ENCODE results near the gene ABHD14A.

Gene ABHD14A

GRCh38 chr3:51950899-51951298 is 24.0 kb upstream of the ABHD14A start:
- DNase-seq (ENCODE audit: low read depth): no peak
- TF ChIP-seq, protein P1, sequence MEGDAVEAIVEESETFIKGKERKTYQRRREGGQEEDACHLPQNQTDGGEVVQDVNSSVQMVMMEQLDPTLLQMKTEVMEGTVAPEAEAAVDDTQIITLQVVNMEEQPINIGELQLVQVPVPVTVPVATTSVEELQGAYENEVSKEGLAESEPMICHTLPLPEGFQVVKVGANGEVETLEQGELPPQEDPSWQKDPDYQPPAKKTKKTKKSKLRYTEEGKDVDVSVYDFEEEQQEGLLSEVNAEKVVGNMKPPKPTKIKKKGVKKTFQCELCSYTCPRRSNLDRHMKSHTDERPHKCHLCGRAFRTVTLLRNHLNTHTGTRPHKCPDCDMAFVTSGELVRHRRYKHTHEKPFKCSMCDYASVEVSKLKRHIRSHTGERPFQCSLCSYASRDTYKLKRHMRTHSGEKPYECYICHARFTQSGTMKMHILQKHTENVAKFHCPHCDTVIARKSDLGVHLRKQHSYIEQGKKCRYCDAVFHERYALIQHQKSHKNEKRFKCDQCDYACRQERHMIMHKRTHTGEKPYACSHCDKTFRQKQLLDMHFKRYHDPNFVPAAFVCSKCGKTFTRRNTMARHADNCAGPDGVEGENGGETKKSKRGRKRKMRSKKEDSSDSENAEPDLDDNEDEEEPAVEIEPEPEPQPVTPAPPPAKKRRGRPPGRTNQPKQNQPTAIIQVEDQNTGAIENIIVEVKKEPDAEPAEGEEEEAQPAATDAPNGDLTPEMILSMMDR (conservative IDR thresholded peaks at IDR 0.05; ENCODE audit: control insufficient read depth, insufficient read depth, low read depth, low read length): no peak
- no peak overlapping the region for H3K4me3 ChIP-seq (ENCODE audit: control insufficient read depth, low read depth, low read length)

DNA sequence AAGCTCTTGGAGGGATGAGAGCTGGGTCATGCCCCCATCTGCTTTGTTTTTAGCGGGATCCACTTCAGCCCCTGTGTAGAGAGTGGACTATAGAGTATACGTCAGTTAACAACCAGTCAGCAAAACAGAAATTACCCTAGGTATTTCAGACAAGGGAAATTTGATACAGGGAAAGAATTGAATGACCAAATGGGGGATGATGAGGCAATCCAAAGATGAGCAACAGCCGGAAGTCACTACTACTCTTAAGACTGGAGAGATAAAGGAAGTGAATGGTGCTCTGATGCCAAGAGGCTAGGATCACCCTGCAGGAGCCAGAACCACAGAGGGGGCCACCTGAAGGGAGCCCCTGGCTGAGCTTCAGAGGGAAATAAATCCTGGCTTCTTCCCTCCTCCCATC is 21.4 kb upstream of the ABHD14A start:
- no peak overlapping the region for H3K4me3 ChIP-seq (ENCODE audit: control insufficient read depth, low read depth, low read length)
- TF ChIP-seq, protein P1 (conservative IDR thresholded peaks at IDR 0.05; ENCODE audit: control insufficient read depth, insufficient read depth, low read depth, low read length): no peak
- peak; percentile 83 for DNase-seq (ENCODE audit: low read depth)

DNA sequence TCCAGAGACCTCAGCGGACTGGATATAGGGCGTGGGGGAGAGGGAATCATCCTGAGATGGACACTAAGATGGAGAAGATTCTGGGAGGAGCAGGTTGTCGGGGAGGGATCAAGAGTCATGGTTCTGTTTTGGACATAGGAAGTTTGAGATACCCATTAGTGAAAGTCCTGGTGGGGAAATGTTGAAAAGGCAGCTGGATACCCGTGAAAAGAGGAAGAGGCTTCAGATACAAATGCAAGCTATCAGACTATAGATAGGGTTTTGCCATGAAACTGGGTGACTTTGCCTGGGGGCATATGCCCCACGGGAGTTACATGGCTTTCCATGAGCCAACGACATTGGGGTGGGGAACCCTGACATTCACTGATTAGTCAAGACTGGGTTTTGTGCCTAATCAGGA is 20.8 kb upstream of the ABHD14A start:
- no peak for DNase-seq (ENCODE audit: low read depth)
- TF ChIP-seq, protein P1 (conservative IDR thresholded peaks at IDR 0.05; ENCODE audit: control insufficient read depth, insufficient read depth, low read depth, low read length): no peak
- no peak overlapping the region for H3K4me3 ChIP-seq (ENCODE audit: control insufficient read depth, low read depth, low read length)

DNA sequence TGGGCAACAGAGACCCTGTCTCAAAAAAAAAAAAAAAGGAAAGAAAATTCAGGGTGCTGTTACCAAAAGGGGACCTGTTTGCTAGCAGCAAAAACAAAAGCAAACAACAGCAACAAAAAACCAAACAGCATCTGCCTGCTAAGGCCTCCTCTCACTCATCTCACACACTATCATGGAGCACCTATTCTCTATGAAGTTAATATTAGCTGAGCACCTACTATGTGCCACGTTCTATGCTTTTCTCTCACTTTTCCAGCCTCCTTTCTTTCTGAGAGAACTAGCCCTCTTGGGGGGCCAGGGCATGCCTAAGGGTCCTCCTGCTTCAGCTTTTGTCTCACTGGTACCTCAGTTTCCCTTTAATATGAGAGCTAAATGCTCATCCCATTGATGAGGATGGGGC is 20.2 kb upstream of the ABHD14A start:
- DNase-seq (ENCODE audit: low read depth): no peak
- H3K4me3 ChIP-seq (ENCODE audit: control insufficient read depth, low read depth, low read length): no peak overlapping the region
- TF ChIP-seq, protein P1 (conservative IDR thresholded peaks at IDR 0.05; ENCODE audit: control insufficient read depth, insufficient read depth, low read depth, low read length): no peak

- TF ChIP-seq, protein P1 (conservative IDR thresholded peaks at IDR 0.05; ENCODE audit: control insufficient read depth, insufficient read depth, low read depth, low read length): no peak
- H3K4me3 ChIP-seq (ENCODE audit: control insufficient read depth, low read depth, low read length): no peak within 1 kb of the TSS
- DNase-seq (ENCODE audit: low read depth): no peak
Observed at GRCh38 chr3:51955175-51955892, 19.5 kb upstream of the ABHD14A start, which contains the start of gene GPR62. TSS of gene GPR62 (plus strand) at chr3:51955381. CDS start at chr3:51955653, 272 bp downstream.

GRCh38 chr3:51955893-51956770 is 18.7 kb upstream of the ABHD14A start:
- DNase-seq (ENCODE audit: low read depth): peak; percentile 45
- TF ChIP-seq, protein P1 (conservative IDR thresholded peaks at IDR 0.05; ENCODE audit: control insufficient read depth, insufficient read depth, low read depth, low read length): peak; percentile 29
- H3K4me3 ChIP-seq (ENCODE audit: control insufficient read depth, low read depth, low read length): no peak overlapping the region
